Stimulated activated CD4-positive, alpha-beta T cell treated with anti-CD3 and anti-CD28 coated beads, Interleukin-12 subunit alpha, Interleukin-12 subunit beta, amount 100 ng/mL, for 24 hours (primary cell): ENCODE measurements around the gene HAUS1.
A peak's percentile ranks its signal among the peaks of the same experiment; 100 is the strongest.
"Not testable (repeated sequence)": the region's sequence is repeated elsewhere in the genome, so short reads cannot be mapped to it uniquely, and the experiment has no call there.

Experiments used
- DNase-seq, 2 experiments: peaks; one replicate each; pipeline ENCODE4 v3.0.0-alpha.2; 2020; ENCODE audit warnings: low read depth in 2 of 2

HAUS1 gene

DNA sequence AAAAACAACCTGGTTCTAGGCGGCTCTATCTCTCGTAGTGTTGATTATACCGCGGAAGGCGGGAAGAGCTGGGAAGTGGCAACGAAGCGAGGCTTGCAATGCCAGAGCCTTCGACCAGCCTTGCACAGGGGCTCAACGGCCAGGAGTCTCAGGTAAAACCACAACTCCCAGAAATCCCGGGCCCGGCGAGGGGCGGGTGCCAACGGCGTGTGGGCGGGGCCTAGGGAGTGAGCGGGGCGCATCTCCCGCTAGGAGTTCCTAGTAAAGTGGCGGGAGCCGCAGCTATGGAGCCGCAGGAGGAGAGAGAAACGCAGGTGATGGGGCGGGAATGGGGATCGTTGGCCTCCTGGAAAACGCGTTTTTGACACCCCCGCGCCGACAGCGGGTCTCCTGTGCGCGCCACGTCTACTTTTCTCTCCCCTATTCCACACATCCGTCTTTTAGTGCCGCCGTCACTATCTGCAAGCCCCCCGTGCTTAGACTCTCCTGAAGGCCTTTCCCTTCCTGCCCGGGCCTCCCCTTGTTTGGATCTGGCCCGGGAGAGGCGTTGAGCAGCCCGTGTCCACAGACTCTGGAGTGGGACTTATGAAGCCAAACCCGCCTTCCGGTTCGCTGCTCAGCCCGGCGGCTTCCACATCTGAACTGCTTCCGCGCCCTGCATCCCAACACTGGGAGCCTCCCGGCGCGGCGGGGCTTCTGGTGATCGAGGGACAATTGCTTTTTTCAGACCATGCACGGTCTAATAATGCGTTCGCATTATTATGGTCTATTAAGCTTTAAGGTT lies at the start of gene HAUS1:
TSS of gene HAUS1 (plus strand) at position 258 of the 784 bp plus-strand sequence. CDS start at position 285, 27 bp downstream.
- peak; percentile 81 to 84 for DNase-seq

GRCh38 chr18:46054956-46055837 lies 49.0 kb upstream of the HAUS1 start:
- DNase-seq: no peak

- DNase-seq: no peak
Measured at GRCh38 chr18:46055838-46056230, 48.4 kb upstream of the HAUS1 start.

GRCh38 chr18:46060359-46060841 lies 43.8 kb upstream of the HAUS1 start:
- DNase-seq: no peak

GRCh38 chr18:46061387-46061786 lies 42.8 kb upstream of the HAUS1 start:
- no peak for DNase-seq

DNA sequence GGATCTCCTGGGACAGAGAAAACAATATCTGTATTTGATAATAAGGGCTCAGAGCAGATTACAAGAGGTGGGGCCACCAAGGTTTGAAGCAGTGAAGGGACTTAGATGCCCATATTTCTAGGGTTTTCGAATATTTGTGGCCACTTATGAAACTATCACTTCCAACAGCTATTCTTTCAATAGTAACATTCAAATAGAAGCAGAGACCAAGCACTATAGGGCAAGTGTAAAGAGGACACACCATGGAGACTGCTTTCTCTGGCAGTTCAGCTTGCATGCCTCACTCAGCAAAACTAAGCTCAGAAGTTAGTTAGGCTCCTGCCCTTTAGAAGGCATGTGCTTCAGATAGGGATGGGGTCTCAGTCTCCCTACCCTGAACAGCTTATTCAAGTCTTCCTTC lies 42.4 kb upstream of the HAUS1 start:
- no peak for DNase-seq

DNA sequence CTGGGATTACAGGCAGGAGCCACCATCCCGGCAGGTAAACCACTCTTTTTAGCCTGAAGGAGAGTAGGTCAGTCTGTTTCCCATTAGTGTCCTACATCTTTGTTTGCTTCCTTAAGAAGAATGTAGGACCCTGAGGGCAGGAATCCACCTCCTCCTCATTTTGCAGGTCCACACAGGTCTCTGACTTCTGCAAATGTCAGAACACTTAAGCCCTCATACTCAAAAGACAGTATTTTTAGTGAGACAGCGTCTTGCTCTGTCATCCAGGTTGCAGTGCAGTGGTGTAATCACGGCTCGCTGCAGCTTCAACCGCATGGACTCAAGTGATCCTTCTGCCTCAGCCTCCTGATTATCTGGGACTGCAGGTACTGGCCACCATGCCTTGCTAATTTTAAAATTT lies 41.4 kb upstream of the HAUS1 start:
- no peak for DNase-seq

DNA sequence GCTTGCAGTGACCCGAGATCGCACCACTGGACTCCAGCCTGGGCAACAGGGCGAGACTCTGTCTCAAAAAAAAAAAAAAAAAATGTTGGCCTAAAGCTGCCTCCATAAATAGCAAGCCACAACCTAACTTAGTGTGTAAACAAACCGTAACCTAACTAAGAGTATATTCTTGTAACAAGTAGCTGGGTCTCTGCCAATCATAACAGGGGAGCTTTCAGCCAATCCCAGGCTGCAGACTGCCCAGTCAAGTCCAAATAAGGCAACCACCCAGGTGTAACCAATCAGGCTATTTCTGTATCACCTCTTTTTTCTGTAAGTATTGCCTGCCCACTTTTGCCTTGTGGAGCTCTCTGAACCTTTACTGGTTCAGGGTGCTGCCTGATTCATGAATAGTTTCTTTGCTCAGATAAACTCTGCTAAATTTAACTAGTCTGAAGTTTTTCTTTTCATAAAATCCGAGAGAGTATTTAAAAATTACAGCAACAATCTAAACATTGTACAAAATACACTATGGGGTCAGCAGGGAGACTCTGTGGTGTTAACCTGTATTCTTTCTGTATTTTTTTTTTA lies 36.7 kb upstream of the HAUS1 start:
- no peak for DNase-seq

DNA sequence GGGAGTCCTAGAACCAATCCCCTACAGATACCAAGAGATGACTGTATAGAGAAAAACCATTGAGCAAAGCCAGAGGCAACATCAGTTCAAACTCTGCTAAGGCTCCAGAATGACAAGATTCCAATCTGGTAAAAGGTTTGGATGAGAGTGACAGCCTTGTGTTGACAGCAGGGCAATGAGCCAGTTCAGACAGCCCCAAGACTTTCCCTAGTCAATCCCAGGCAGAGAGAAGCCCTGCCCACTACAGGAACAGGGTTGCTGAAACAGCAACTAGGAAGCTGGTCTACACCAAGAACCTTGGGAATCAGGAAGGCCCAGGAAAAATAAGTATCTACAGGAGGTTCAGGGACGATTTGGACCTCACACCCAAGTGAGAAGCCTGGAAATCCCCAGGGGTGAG lies 35.4 kb upstream of the HAUS1 start:
- no peak for DNase-seq

DNA sequence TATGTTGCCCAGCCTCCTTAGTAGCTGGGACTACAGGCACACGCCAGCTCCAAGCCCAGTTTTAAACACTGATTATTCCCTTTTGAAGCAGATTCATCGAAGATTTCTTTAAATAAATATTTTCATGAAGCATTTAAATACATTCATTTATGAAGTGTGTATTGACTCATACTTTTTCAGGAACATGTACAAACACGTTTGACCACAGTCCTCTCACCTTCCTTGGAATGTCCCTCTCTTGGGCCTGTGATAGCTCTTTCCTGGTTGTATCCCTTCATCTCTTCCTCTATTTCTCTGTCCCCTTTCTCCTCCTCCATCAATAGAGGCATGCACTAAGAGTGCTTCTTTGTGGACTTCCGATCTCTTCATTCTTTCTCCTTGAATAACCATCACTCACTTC lies 34.7 kb upstream of the HAUS1 start:
- no peak for DNase-seq

- DNase-seq: no peak
Measured at GRCh38 chr18:46070232-46070631, 34.0 kb upstream of the HAUS1 start.

DNA sequence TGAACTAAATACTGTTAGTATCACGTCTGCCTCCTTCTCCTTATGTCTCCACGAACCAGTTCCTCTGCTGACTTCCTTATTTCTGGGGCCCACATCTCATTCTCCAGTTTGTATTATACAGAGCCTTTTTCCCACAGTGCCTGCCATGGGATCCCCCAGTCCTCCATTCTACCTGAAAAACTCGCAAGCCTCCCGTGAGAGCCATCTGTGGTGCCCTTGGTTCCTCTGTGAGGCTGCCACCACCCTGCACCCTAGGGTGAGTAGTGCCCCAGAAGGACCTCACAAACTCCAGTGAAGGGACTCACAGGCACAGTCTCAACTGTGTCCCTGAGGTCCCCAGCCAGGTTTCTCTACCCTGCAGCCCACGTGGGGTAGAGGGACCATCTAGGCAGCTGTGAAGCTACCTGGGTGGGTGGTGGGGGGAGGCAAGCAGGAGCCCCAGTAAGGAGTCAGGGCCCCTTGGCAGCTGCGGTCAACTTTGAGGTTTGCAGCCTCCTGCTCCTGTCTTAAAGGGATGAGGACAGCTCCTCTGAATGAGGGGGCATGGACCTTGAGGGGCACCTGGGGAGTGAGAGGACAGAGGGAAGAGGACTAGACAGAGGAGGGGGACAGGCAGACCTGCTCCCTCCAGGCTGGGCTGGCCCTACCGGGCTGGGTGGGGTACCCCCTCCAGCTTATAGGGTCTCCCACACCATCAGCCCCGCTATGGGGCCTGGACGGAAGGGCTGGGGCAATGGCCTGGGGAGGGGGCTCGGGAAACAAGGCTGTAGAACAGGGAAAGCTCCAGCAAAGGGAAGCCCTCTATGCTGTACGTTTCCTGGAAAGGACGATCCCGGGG lies 33.2 kb upstream of the HAUS1 start:
- no peak for DNase-seq

- DNase-seq: peak; percentile 37 to 55
Measured at GRCh38 chr18:46071653-46072375, 32.4 kb upstream of the HAUS1 start, which contains the start of gene PSTPIP2. Gene PSTPIP2 (minus strand): TSS chr18:46072260. CDS start chr18:46072188, 72 bp downstream.

DNA sequence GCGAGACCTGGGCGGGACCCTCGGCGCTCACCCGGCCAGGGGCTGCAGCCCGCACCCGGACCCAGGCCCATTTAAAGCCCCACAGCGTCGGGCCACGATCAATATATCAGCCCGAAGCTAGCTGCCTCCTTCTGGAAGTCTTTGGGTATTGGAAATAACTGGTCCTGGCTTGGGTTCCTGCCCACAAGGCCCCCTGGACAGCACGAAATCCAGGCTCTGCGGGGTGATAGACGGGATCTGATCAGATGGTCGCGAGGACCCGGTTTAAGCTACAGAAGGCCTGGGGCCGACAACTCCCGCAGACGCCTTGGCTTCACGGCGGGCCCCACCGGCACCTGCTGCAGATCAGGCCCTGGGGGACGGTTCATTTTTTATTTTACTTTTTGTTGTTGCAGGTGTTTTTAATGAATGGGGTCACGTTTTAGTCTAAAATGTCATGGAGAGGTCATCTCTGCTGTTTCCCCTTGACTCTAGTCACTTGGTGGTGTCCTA lies 31.8 kb upstream of the HAUS1 start:
- no peak for DNase-seq

GRCh38 chr18:46072959-46073358 lies 31.2 kb upstream of the HAUS1 start:
- DNase-seq: no peak

DNA sequence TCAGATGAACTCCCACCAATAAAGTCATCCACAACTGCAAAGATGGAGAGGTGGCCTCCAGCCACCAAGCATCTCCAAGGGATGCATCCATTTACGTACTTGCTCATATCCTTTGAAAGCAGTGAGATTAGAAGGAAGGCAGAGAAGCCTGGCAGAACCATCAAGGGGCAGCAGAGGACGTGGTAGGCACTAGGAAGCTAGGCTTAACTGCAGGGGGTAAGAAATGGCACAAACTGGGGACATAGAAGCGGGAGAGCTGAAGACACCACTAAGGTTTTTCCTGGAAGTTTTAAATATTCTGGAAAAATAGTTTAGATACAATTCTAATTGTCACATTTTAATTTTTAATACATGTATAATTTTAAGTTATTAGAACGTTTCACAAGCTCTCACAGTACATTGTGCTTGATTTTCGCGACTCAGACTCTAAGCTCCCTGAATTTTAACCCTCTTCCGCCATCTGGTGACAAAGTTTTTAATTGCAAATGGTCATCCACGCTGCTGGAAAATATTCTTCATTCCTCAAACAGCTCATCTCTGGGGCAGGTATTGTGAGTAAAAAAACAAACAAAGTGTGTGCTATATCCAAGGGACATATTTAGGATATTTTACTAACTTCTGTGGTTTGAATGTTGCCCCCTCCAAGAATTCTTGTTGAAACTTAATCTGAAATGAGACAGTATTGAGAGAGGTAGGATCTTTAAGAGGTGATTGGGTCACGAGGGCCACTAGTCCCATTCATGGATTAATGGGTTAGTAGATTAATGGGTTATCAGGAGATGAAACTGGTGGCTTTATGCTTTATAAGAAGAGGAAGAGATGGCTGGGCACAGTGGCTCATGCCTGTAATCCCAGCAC lies 30.5 kb upstream of the HAUS1 start:
- DNase-seq: peak in 1 of 2 experiments; percentile 40

- DNase-seq: no peak
Measured at GRCh38 chr18:46079336-46079735, 24.8 kb upstream of the HAUS1 start.

DNA sequence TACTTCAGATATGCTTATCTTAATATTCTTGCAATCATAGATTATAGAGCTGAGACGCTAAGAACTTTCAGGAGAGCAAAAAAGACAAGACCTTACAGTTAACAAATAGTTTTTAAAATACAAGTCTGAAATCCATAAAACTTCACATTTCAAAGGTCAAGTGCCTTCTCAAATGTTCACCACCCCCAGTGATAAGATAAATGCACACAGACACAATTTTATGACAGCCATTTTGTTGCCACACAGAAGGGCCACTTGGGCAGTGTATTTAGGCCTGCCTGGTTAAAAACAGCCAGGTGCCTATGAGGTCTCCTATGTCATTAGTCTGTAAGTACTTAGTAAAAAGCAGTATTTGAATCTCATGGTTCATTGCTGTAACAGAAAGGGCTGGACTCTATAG lies 24.0 kb upstream of the HAUS1 start:
- DNase-seq: no peak

- no peak for DNase-seq
Measured at GRCh38 chr18:46084431-46084830, 19.8 kb upstream of the HAUS1 start.

DNA sequence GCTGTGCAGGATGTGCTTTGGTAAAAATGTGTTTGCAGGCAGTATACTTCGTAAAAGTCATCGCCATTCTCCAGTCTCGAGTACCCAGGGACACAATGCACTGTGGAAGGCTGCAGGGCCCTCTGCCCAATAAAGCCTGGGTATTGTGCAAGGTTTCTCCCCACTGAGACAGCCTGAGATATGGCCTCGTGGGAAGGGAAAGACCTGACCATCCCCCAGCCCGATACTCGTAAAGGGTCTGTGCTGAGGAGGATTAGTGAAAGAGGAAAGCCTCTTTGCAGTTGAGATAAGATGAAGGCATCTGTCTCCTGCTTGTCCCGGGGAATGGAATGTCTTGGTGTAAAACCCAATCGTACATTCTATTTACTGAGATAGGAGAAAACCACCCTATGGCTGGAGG lies 15.7 kb upstream of the HAUS1 start:
- DNase-seq: not testable (repeated sequence)
